HG03064 (cell line): Measurements from ENCODE around the gene FAIM2.

Source experiments
- ATAC-seq: cut with Tn5 transposase; IDR thresholded peaks from one replicate; pipeline ENCODE4 v1.9.1; 2021; ENCODE audit warnings: low read depth; ENCODE audit not compliant: unreplicated experiment

FAIM2 gene

GRCh38 chr12:49921299-49921698 is 17.6 kb upstream of the FAIM2 start:
- ATAC-seq, result no peak

GRCh38 chr12:49920915-49921286 is 17.2 kb upstream of the FAIM2 start:
- no peak for ATAC-seq

- ATAC-seq, result no peak
Measured at GRCh38 chr12:49920241-49920914, 16.7 kb upstream of the FAIM2 start.

- ATAC-seq, result no peak
Measured at GRCh38 chr12:49917788-49918173, 14.1 kb upstream of the FAIM2 start.

GRCh38 chr12:49917166-49917787 is 13.6 kb upstream of the FAIM2 start:
- ATAC-seq, result no peak

GRCh38 chr12:49916129-49916919 is 12.6 kb upstream of the FAIM2 start:
- no peak for ATAC-seq

- no peak for ATAC-seq
Measured at GRCh38 chr12:49912345-49913255, 8.9 kb upstream of the FAIM2 start.

- no peak for ATAC-seq
Measured at GRCh38 chr12:49911213-49911605, 7.5 kb upstream of the FAIM2 start.

- ATAC-seq, result no peak
Measured at GRCh38 chr12:49910331-49911212, 6.9 kb upstream of the FAIM2 start.

- no peak for ATAC-seq
Measured at GRCh38 chr12:49909826-49910225, 6.1 kb upstream of the FAIM2 start.

GRCh38 chr12:49909356-49909755 is 5.7 kb upstream of the FAIM2 start:
- ATAC-seq, result no peak

GRCh38 chr12:49907352-49907751 is 3.7 kb upstream of the FAIM2 start:
- no peak for ATAC-seq

GRCh38 chr12:49905718-49906314 is 2.1 kb upstream of the FAIM2 start:
- no peak for ATAC-seq

- ATAC-seq, result no peak
Measured at GRCh38 chr12:49904601-49905000, 901 bp upstream of the FAIM2 start.

GRCh38 chr12:49903351-49903699 is 375 bp downstream of the FAIM2 start:
- no peak for ATAC-seq

- no peak for ATAC-seq
Measured at GRCh38 chr12:49902399-49903350, 1.0 kb downstream of the FAIM2 start.

GRCh38 chr12:49901986-49902385 is 1.7 kb downstream of the FAIM2 start:
- no peak for ATAC-seq

GRCh38 chr12:49901026-49901425 is 2.7 kb downstream of the FAIM2 start:
- ATAC-seq, result no peak
